SK-N-MC (cell line): Measurements from ENCODE around the gene CHN2.

ENCODE experiments used
- EZH2 ChIP-seq: fragments of 200-600 bp; sonication (generic); IDR thresholded peaks from one replicate; pipeline ENCODE4 v1.6.1; 2017; ENCODE audit warnings: antibody characterized with exemption
- FOXP2 ChIP-seq: optimal IDR thresholded peaks from 2 replicates; pipeline ENCODE3; 2011; ENCODE audit warnings: mild to moderate bottlenecking, moderate library complexity; ENCODE audit not compliant: insufficient read depth; ENCODE audit errors: extremely low read length, control extremely low read depth
- POLR2AphosphoS5 ChIP-seq: IDR thresholded peaks from 2 replicates; pipeline ENCODE4 v1.6.1; 2012; ENCODE audit warnings: mild to moderate bottlenecking, low read depth, low read length, borderline replicate concordance

- TF ChIP-seq EZH2, result no peak
- TF ChIP-seq POLR2AphosphoS5, result no peak
- TF ChIP-seq FOXP2, result no peak
Observed at GRCh38 chr7:29300026-29300480, 105.5 kb downstream of the CHN2 start.
